ENCODE results near the gene MCC.

DNA sequence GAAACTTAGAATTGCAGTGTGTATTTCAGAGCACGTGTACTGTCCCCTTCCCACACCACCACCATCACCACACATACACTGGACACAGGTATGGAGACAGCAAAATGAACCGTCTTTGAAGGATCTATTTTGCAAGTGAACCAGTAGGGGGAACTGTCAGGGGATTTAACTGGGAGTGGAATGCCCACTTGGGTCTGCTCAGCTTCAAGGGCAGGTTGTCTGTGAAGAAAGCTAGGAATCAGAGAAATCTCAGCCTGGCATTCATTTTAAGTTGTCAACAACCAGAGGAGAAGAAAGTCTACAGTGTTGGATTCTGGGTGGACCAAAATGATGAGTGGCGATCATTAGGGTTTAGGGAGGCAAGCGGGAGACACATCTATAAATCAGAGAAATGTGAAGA is 364.6 kb downstream of the MCC start:
- TF ChIP-seq, protein P1, sequence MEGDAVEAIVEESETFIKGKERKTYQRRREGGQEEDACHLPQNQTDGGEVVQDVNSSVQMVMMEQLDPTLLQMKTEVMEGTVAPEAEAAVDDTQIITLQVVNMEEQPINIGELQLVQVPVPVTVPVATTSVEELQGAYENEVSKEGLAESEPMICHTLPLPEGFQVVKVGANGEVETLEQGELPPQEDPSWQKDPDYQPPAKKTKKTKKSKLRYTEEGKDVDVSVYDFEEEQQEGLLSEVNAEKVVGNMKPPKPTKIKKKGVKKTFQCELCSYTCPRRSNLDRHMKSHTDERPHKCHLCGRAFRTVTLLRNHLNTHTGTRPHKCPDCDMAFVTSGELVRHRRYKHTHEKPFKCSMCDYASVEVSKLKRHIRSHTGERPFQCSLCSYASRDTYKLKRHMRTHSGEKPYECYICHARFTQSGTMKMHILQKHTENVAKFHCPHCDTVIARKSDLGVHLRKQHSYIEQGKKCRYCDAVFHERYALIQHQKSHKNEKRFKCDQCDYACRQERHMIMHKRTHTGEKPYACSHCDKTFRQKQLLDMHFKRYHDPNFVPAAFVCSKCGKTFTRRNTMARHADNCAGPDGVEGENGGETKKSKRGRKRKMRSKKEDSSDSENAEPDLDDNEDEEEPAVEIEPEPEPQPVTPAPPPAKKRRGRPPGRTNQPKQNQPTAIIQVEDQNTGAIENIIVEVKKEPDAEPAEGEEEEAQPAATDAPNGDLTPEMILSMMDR (conservative IDR thresholded peaks at IDR 0.05) = peak; percentile 38
- no peak for TF ChIP-seq ZFX (IDR thresholded peaks at IDR 0.05)
